Measurements from ENCODE around the gene FRYL. TPM values are rescaled to one million over a fixed set of nuclear protein-coding genes. Genes with fewer than 3 reads are reported as not detected.

Gene FRYL
- total and polyA plus RNA-seq, 2 of the 13 experiments (the other 11 are each of a cell fraction or from before 2014, with no cell fraction given): 9.7 to 19.6 TPM

GRCh38 chr4:48779998-48780864 lies at the start of gene FRYL (continued):
- TF ChIP-seq ZNF780A (CRISPR knock-in tag; IDR thresholded peaks at IDR 0.05) (no peak), DNMT3B (CRISPR knock-in tag; conservative IDR thresholded peaks at IDR 0.05) (no peak), ZNF75D (CRISPR knock-in tag; IDR thresholded peaks at IDR 0.05; ENCODE audit: borderline replicate concordance) (no peak), FIP1L1 (IDR thresholded peaks at IDR 0.05; ENCODE audit: borderline replicate concordance, insufficient read depth, low read depth, low read length) (no peak), PHB2 (IDR thresholded peaks at IDR 0.05; ENCODE audit: partially characterized antibody) (no peak), SNAI1 (CRISPR knock-in tag; IDR thresholded peaks at IDR 0.05; ENCODE audit: borderline replicate concordance) (no peak), ZNF672 (CRISPR knock-in tag; IDR thresholded peaks at IDR 0.05) (no peak), PHF20 (CRISPR knock-in tag; IDR thresholded peaks at IDR 0.05) (peak; percentile 50; the same call in 1 of the 2 replicates)
- TF ChIP-seq, protein P1, sequence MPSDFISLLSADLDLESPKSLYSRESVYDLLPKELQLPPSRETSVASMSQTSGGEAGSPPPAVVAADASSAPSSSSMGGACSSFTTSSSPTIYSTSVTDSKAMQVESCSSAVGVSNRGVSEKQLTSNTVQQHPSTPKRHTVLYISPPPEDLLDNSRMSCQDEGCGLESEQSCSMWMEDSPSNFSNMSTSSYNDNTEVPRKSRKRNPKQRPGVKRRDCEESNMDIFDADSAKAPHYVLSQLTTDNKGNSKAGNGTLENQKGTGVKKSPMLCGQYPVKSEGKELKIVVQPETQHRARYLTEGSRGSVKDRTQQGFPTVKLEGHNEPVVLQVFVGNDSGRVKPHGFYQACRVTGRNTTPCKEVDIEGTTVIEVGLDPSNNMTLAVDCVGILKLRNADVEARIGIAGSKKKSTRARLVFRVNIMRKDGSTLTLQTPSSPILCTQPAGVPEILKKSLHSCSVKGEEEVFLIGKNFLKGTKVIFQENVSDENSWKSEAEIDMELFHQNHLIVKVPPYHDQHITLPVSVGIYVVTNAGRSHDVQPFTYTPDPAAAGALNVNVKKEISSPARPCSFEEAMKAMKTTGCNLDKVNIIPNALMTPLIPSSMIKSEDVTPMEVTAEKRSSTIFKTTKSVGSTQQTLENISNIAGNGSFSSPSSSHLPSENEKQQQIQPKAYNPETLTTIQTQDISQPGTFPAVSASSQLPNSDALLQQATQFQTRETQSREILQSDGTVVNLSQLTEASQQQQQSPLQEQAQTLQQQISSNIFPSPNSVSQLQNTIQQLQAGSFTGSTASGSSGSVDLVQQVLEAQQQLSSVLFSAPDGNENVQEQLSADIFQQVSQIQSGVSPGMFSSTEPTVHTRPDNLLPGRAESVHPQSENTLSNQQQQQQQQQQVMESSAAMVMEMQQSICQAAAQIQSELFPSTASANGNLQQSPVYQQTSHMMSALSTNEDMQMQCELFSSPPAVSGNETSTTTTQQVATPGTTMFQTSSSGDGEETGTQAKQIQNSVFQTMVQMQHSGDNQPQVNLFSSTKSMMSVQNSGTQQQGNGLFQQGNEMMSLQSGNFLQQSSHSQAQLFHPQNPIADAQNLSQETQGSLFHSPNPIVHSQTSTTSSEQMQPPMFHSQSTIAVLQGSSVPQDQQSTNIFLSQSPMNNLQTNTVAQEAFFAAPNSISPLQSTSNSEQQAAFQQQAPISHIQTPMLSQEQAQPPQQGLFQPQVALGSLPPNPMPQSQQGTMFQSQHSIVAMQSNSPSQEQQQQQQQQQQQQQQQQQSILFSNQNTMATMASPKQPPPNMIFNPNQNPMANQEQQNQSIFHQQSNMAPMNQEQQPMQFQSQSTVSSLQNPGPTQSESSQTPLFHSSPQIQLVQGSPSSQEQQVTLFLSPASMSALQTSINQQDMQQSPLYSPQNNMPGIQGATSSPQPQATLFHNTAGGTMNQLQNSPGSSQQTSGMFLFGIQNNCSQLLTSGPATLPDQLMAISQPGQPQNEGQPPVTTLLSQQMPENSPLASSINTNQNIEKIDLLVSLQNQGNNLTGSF (CRISPR knock-in tag; IDR thresholded peaks at IDR 0.05): no peak
- TF ChIP-seq, protein P2, sequence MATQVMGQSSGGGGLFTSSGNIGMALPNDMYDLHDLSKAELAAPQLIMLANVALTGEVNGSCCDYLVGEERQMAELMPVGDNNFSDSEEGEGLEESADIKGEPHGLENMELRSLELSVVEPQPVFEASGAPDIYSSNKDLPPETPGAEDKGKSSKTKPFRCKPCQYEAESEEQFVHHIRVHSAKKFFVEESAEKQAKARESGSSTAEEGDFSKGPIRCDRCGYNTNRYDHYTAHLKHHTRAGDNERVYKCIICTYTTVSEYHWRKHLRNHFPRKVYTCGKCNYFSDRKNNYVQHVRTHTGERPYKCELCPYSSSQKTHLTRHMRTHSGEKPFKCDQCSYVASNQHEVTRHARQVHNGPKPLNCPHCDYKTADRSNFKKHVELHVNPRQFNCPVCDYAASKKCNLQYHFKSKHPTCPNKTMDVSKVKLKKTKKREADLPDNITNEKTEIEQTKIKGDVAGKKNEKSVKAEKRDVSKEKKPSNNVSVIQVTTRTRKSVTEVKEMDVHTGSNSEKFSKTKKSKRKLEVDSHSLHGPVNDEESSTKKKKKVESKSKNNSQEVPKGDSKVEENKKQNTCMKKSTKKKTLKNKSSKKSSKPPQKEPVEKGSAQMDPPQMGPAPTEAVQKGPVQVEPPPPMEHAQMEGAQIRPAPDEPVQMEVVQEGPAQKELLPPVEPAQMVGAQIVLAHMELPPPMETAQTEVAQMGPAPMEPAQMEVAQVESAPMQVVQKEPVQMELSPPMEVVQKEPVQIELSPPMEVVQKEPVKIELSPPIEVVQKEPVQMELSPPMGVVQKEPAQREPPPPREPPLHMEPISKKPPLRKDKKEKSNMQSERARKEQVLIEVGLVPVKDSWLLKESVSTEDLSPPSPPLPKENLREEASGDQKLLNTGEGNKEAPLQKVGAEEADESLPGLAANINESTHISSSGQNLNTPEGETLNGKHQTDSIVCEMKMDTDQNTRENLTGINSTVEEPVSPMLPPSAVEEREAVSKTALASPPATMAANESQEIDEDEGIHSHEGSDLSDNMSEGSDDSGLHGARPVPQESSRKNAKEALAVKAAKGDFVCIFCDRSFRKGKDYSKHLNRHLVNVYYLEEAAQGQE (IDR thresholded peaks at IDR 0.05; ENCODE audit: borderline replicate concordance in 1 of 2, low read depth in 1 of 2, low read length in 2 of 2): no peak

Measured in HepG2 (cell line).